GM21423 (cell line): ENCODE results near the gene INPP5A.
"Not testable (repeated sequence)": the region's sequence is repeated elsewhere in the genome, so short reads cannot be mapped to it uniquely, and the experiment has no call there.

Source experiments
- ATAC-seq: cut with Tn5 transposase; IDR thresholded peaks from one replicate; pipeline ENCODE4 v1.9.1; 2021; ENCODE audit warnings: mild to moderate bottlenecking, moderate library complexity; ENCODE audit not compliant: unreplicated experiment

Gene INPP5A

GRCh38 chr10:132825783-132826523 is 288.4 kb downstream of the INPP5A start:
- not testable (repeated sequence) for ATAC-seq

DNA sequence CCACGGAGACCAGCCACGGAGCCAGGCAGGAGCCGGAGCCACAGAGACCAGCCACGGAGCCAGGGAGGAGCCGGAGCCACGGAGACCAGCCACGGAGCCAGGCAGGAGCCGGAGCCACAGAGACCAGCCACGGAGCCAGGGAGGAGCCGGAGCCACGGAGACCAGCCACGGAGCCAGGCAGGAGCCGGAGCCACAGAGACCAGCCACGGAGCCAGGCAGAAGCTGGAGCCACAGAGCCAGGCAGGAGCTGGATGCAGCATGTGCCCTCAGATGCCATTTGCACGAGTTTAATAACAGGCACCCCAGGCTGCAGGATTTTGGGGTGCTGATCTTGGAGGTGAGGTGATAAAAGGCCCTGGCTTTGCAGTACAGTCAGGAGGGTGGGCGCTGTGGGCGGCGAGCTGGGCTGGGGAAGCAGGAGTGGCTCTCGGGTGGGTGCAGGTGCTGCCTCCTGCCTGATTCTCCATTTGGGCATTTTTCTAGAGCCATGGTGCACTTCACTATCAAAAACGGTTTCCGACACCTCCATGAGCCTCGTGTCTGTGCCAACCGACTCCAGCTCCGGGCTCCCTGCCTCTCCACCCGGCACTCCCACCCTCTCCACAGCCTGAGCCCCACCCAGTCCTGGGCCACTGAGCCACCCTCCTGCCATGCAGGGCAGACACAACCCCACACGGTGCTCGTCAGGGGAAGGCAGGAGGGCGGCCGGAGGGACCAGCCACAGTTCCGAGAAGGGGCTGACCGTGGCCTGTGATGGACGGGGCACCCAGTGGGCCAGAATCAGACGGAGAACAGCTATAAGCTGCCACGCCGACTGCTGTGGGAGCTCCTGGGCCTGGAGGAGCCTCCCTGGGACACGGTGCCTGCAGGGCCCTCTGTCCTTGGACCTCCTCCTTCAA is 289.2 kb downstream of the INPP5A start:
- ATAC-seq, result no peak

DNA sequence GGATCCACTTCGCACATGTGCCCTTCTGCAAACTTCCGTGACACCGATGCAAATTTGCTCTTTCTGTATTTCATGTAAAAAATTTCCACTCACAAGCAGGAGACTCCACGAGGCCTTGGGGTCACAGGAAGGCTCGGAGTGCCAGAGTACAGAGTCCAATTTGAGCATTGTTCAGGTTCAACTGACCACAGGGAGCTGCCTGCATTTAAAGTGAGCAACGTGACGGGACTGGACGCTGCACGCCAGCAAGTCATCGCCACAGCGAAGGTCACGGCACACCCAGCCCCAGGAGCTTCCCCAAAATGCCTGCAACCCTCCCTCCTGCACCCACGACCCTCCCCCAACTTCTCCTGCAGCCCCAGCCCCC is 289.8 kb downstream of the INPP5A start:
- no peak for ATAC-seq

DNA sequence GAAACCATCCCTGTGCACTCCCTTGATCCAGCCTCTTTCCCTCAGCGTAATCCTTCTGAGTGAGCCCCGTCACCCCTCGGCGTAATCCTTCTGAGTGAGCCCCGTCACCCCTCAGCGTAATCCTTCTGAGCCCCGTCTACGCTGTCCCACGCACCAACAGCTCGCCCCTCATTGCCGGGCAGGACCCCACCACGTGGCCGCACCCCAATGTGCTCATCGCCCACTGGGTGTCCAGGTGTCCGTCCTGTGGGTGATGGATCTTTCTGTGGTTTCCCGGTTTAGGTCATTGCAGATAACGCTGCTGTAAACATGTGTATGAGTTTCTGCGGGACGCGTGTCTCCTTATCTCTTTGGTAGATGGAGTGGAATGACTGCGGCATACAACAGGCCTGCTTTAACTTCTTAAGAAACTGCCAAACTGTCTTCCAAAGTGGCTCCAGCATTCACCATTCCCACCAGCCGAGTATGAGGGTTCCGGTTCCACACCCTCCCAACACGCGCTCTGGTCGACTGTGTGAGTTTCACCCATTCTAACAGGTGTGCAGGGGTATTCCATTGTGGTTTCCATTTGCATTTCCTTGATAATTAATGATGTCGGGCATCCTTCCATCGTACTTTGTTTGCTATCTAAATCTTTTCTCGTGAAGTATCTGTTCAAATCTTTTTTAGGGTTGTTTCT is 290.4 kb downstream of the INPP5A start:
- ATAC-seq, result no peak

DNA sequence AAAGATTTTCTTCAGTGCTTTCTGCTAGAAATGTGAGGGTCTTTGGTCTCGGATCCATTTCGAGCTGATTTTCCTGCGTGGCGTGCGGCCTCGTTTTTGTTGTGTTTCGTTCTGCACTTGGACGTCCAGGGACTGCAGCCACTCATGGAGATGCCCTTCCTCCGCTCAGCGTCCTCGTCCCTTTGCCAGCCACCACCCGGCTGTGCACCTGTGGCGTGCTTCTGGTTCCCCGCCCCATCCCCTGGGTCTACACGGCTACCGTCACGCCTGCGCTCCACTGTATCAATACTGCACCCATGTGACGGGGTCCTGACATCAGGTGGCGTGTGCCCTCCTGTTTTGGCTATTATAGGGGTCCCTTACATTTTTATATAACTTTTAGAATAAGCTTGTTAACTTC is 291.1 kb downstream of the INPP5A start:
- no peak for ATAC-seq

DNA sequence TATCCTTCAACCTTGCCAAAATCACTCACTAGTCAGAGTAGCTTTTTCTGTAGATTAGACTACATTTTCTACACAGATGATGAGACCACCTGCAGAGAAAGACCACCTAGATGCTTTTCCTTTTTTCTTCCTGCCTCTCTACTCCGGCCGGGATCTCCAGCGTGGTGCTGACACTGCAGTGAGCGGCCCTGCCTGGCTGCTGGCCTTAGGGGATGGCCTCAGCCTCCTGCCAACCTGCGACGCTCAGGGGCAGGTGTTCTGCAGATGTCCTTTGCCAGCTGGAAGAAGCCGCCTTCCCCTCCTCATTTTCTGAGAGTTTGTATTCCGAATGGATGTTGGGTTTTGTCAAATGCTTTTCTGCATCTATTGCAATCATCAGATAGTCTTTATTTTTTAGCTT is 291.8 kb downstream of the INPP5A start:
- no peak for ATAC-seq

DNA sequence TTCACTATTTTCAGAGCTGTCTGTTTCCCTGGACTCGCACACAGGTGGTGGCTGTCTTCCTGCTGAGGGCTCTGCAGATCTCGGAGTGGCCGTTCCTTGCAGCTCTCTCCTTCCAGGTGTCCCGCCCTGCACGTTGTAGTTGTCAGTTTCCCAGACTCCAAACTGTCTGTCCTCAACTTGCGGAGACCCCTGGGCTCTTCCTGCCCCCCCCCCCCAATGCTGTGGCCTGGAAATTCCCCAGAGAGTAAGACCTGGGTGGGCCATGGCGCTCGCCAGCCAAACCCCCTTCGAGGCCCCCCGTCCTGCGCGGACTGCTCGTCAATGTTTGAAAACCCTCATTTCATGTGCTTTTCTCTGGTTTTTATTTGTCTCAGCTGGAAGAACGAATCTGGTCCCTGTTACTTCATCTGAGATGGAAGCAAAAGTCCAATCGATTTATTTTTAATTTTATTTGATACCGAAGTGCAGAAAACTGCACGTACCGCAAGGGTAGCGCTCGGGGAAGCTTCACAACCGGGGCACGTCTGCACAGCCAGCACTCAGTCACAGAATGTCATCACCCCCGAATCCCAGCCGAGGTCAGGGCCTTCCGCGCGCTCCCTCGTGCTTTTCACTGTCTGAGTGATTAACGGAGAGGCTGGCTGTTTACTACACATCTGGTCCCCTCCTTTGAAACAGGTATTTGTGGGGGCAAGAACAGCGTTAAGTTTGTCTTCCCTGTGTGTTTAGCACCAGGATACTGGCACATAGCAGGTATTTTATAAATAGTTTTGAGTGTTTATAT is 294.8 kb downstream of the INPP5A start:
- ATAC-seq, result no peak
